PFSK-1 (cell line): ENCODE measurements around the gene LCAT.

Experiments used
- FOXP2 ChIP-seq: optimal IDR thresholded peaks from 2 replicates; pipeline ENCODE3; 2011; ENCODE audit warnings: borderline replicate concordance, control low read depth, inconsistent platforms; ENCODE audit not compliant: insufficient read depth; ENCODE audit errors: extremely low read length, extremely low read depth
- POLR2AphosphoS5 ChIP-seq: IDR thresholded peaks from 2 replicates; pipeline ENCODE4 v1.6.1; 2012; ENCODE audit warnings: low read depth, mild to moderate bottlenecking, control low read depth, low read length, moderate library complexity
- REST ChIP-seq, 2 experiments: IDR thresholded peaks; 2 replicates each; pipeline versions ENCODE4 v1.6.1 to v1.8.0; 2011 to 2012; ENCODE audit warnings: low read depth in 2 of 2, low read length in 2 of 2, control low read depth in 1 of 2, inconsistent platforms in 1 of 2, mild to moderate bottlenecking in 1 of 2, moderate library complexity in 1 of 2; ENCODE audit not compliant: insufficient read depth in 1 of 2
- SIN3A ChIP-seq: IDR thresholded peaks from 2 replicates; pipeline ENCODE4 v1.6.1; 2012; ENCODE audit warnings: mild to moderate bottlenecking, low read length, moderate library complexity, borderline replicate concordance; ENCODE audit not compliant: insufficient read depth
- TAF1 ChIP-seq: IDR thresholded peaks from 2 replicates; pipeline ENCODE4 v1.6.1; 2012; ENCODE audit warnings: low read length, control low read depth, borderline replicate concordance; ENCODE audit not compliant: insufficient read depth

Gene LCAT

GRCh38 chr16:67944690-67945391, 921 bp upstream of the LCAT start:
- no peak for TF ChIP-seq REST (IDR thresholded peaks at IDR 0.05; ENCODE audit: insufficient read depth in 1 of 2, low read depth in 2 of 2, low read length in 2 of 2)
- TF ChIP-seq TAF1: no peak
- no peak for TF ChIP-seq FOXP2
- no peak for TF ChIP-seq POLR2AphosphoS5
- no peak for TF ChIP-seq SIN3A

- TF ChIP-seq SIN3A (no peak), REST (IDR thresholded peaks at IDR 0.05; ENCODE audit: insufficient read depth in 1 of 2, low read depth in 2 of 2, low read length in 2 of 2) (no peak), TAF1 (no peak), FOXP2 (no peak), POLR2AphosphoS5 (no peak)
Observed at GRCh38 chr16:67943256-67943618, 683 bp downstream of the LCAT start.

GRCh38 chr16:67942510-67943255, 1.2 kb downstream of the LCAT start:
- no peak for TF ChIP-seq POLR2AphosphoS5
- no peak for TF ChIP-seq FOXP2
- TF ChIP-seq TAF1: no peak
- no peak for TF ChIP-seq REST (IDR thresholded peaks at IDR 0.05; ENCODE audit: insufficient read depth in 1 of 2, low read depth in 2 of 2, low read length in 2 of 2)
- TF ChIP-seq SIN3A: no peak

GRCh38 chr16:67942200-67942509, 1.8 kb downstream of the LCAT start:
- no peak for TF ChIP-seq REST (IDR thresholded peaks at IDR 0.05; ENCODE audit: insufficient read depth in 1 of 2, low read depth in 2 of 2, low read length in 2 of 2)
- TF ChIP-seq TAF1: no peak
- TF ChIP-seq FOXP2: no peak
- no peak for TF ChIP-seq POLR2AphosphoS5
- no peak for TF ChIP-seq SIN3A
